SK-N-SH treated with all-trans-retinoic acid at 6 μM for 48 hours (cell line): ENCODE data around the gene ZRANB2.

Experiments
- GLIS3 ChIP-seq: fragments of 250-450 bp; sonication (Bioruptor Pico); IDR thresholded peaks from 2 replicates; pipeline ENCODE4 v1.5.0; 2020; ENCODE audit warnings: mild to moderate bottlenecking, moderate library complexity
- SNAI2 ChIP-seq: fragments of 250-450 bp; sonication (Bioruptor Pico); IDR thresholded peaks from 2 replicates; pipeline ENCODE4 v1.5.0; 2020; ENCODE audit warnings: mild to moderate bottlenecking, moderate library complexity
- ZNF565 ChIP-seq: fragments of 450-650 bp; formaldehyde crosslinking; conservative IDR thresholded peaks from 2 replicates; pipeline ENCODE4 v1.5.0; 2020; ENCODE audit warnings: low read depth, mild to moderate bottlenecking, moderate library complexity
- ZNF70 ChIP-seq: fragments of 450-650 bp; formaldehyde crosslinking; IDR thresholded peaks from 2 replicates; pipeline ENCODE4 v1.5.0; 2020; ENCODE audit warnings: mild to moderate bottlenecking, moderate library complexity
- TF ChIP-seq, protein P1 (sequence below): fragments of 250-450 bp; sonication (Bioruptor Pico); IDR thresholded peaks from 2 replicates; pipeline ENCODE4 v1.5.0; 2020; ENCODE audit warnings: mild to moderate bottlenecking, moderate library complexity
- TF ChIP-seq, protein P2 (sequence below): fragments of 250-450 bp; sonication (Bioruptor Pico); IDR thresholded peaks from 2 replicates; pipeline ENCODE4 v1.5.1; 2020; ENCODE audit warnings: low read depth, mild to moderate bottlenecking, moderate library complexity
- TF ChIP-seq, protein P3 (sequence below): fragments of 250-450 bp; sonication (Bioruptor Pico); IDR thresholded peaks from 2 replicates; pipeline ENCODE4 v1.5.1; 2021; ENCODE audit warnings: mild to moderate bottlenecking, moderate library complexity

DNA sequence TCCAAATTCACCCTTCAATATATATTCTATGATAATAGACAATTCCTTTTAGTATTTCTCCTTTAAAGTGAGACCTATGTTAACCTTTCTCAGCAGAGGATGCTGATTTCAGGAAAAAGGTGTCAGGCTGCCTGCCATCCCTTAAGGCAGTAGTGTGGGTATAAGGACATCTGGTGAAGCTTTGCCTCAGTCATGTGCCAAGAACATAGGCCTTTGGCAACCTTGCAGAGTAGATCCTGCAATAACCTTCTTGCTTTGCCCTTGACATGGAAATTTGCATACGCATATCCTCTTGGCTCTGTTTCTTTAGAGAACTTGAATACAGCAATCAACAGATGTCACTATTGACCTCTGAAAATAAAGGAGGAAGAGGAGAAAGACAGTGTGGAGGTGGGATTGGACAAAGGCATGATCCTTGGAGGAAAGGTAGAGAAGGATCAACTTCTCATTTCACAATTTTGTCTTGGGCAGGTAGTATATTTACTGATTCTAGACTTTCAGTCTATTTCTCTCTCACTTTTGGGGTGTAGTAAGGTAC lies 21.1 kb upstream of the ZRANB2 start:
- TF ChIP-seq ZNF565 (CRISPR knock-in tag): no peak
- no peak for TF ChIP-seq SNAI2 (CRISPR knock-in tag)
- no peak for TF ChIP-seq GLIS3 (CRISPR knock-in tag)
- no peak for TF ChIP-seq ZNF70 (CRISPR knock-in tag)
- TF ChIP-seq, protein P1, sequence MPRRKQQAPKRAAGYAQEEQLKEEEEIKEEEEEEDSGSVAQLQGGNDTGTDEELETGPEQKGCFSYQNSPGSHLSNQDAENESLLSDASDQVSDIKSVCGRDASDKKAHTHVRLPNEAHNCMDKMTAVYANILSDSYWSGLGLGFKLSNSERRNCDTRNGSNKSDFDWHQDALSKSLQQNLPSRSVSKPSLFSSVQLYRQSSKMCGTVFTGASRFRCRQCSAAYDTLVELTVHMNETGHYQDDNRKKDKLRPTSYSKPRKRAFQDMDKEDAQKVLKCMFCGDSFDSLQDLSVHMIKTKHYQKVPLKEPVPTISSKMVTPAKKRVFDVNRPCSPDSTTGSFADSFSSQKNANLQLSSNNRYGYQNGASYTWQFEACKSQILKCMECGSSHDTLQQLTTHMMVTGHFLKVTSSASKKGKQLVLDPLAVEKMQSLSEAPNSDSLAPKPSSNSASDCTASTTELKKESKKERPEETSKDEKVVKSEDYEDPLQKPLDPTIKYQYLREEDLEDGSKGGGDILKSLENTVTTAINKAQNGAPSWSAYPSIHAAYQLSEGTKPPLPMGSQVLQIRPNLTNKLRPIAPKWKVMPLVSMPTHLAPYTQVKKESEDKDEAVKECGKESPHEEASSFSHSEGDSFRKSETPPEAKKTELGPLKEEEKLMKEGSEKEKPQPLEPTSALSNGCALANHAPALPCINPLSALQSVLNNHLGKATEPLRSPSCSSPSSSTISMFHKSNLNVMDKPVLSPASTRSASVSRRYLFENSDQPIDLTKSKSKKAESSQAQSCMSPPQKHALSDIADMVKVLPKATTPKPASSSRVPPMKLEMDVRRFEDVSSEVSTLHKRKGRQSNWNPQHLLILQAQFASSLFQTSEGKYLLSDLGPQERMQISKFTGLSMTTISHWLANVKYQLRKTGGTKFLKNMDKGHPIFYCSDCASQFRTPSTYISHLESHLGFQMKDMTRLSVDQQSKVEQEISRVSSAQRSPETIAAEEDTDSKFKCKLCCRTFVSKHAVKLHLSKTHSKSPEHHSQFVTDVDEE (CRISPR knock-in tag): no peak
- TF ChIP-seq, protein P2, sequence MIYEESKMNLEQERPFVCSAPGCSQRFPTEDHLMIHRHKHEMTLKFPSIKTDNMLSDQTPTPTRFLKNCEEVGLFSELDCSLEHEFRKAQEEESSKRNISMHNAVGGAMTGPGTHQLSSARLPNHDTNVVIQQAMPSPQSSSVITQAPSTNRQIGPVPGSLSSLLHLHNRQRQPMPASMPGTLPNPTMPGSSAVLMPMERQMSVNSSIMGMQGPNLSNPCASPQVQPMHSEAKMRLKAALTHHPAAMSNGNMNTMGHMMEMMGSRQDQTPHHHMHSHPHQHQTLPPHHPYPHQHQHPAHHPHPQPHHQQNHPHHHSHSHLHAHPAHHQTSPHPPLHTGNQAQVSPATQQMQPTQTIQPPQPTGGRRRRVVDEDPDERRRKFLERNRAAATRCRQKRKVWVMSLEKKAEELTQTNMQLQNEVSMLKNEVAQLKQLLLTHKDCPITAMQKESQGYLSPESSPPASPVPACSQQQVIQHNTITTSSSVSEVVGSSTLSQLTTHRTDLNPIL (CRISPR knock-in tag): no peak
- TF ChIP-seq, protein P3, sequence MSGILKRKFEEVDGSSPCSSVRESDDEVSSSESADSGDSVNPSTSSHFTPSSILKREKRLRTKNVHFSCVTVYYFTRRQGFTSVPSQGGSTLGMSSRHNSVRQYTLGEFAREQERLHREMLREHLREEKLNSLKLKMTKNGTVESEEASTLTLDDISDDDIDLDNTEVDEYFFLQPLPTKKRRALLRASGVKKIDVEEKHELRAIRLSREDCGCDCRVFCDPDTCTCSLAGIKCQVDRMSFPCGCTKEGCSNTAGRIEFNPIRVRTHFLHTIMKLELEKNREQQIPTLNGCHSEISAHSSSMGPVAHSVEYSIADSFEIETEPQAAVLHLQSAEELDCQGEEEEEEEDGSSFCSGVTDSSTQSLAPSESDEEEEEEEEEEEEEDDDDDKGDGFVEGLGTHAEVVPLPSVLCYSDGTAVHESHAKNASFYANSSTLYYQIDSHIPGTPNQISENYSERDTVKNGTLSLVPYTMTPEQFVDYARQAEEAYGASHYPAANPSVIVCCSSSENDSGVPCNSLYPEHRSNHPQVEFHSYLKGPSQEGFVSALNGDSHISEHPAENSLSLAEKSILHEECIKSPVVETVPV (CRISPR knock-in tag): no peak
